GM12891 (cell line): ENCODE measurements around the gene DNAJC17.
A peak's percentile ranks its signal among the peaks of the same experiment; 100 is the strongest.

ENCODE experiments used
- DNase-seq: peaks from one replicate; pipeline ENCODE4 v3.0.0; 2011; ENCODE audit warnings: low spot score; ENCODE audit not compliant: insufficient read length
- FAIRE-seq: peaks from 2 replicates; lab custom pipeline; 2011; peaks lifted over from hg19 to GRCh38; lab: Jason Lieb, UNC
- SPI1 ChIP-seq: IDR thresholded peaks from 2 replicates; pipeline ENCODE4 v1.6.1; 2011; ENCODE audit warnings: low read depth, low read length, control low read depth
- TAF1 ChIP-seq: IDR thresholded peaks from 2 replicates; pipeline ENCODE4 v1.6.1; 2011; ENCODE audit warnings: low read depth, low read length, control low read depth

Gene DNAJC17

DNA sequence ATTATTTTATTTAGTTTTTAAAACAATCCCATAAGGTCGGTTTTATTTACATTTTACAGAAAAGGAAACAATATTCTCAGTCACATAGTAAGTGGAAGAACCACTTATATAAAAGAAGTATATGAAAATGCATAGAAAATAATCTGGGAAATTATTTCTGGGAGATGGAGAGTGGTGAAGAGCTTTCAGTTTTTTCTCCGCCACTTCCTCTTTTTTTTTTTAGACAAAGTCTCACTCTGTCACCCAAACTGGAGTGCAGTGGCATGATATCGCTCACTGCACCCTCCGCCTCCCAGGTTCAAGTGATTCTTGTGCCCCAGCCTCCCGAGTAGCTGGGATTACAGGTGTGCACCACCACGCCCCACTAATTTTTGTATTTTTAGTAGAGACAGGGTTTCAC lies 91.1 kb downstream of the DNAJC17 start:
- DNase-seq (no peak), FAIRE-seq (no peak)
- no peak for TF ChIP-seq TAF1
- TF ChIP-seq SPI1: peak; percentile 82
